GM21528 (cell line): ENCODE data around the gene MAD2L2.

ENCODE experiments used
- ATAC-seq: cut with Tn5 transposase; IDR thresholded peaks from one replicate; pipeline ENCODE4 v1.9.1; 2021; ENCODE audit warnings: mild to moderate bottlenecking, moderate library complexity; ENCODE audit not compliant: unreplicated experiment, low FRiP score

MAD2L2 gene

GRCh38 chr1:11639372-11639771 lies 41.6 kb downstream of the MAD2L2 start:
- ATAC-seq: no peak

- no peak for ATAC-seq
Observed at GRCh38 chr1:11638121-11638520, 42.8 kb downstream of the MAD2L2 start.

- ATAC-seq: no peak
Observed at GRCh38 chr1:11634365-11635192, 46.4 kb downstream of the MAD2L2 start.

GRCh38 chr1:11629184-11630016 lies 51.5 kb downstream of the MAD2L2 start:
- no peak for ATAC-seq

- no peak for ATAC-seq
Observed at GRCh38 chr1:11628767-11629166, 52.2 kb downstream of the MAD2L2 start.

- ATAC-seq: no peak
Observed at GRCh38 chr1:11626551-11626950, 54.4 kb downstream of the MAD2L2 start.
